Left cardiac atrium (tissue), 4 donors: Measurements from ENCODE around the gene QPCTL. TPM values are rescaled to one million over a fixed set of nuclear protein-coding genes. Genes with fewer than 3 reads are reported as not detected.

Experiments
- ATAC-seq, 2 donors: fragments of 200-7000 bp; cut with Tn5 transposase; one replicate each; pipeline ENCODE4 v1.9.1; 2020; ENCODE audit warnings: mild to moderate bottlenecking in 2 of 2, moderate library complexity in 2 of 2
- DNase-seq: peaks from one replicate; pipeline ENCODE4 v3.0.0-alpha.2; 2020
- intact Hi-C, 2 donors: fragments of 100-400 bp; cut with DNase I; formaldehyde crosslinking; loops; one replicate each; pipeline versions ENCODE4 v1.14.1 to v1.15.1; 2022 to 2023
- microRNA-seq, 2 donors: library from miRNA; unstranded; fragments of <30 nt; microRNA quantifications; one replicate each; pipeline ENCODE4 v1.2.0, GENCODE V29; 2020
- total RNA-seq, 2 donors: library from RNA; stranded (reverse); fragmentation: NEBNext Ultra II Directional; extraction: Animal tissue kit (Norgen Biotek cat#: 25700); gene quantifications; one replicate each; pipeline ENCODE4 v1.2.1, GENCODE V29; 2021
- donor health status: DM: no; HTN: yes; CAD: no.
- donor health status: DM: no; HTN: yes; CAD: no; lungs with severe emphysema.
- donor health status: DM: yes; HTN: yes; CAD: no.
- donor health status: Dilated cardiomyopathy.

The QPCTL gene
- total RNA-seq, 2 donors from 2014 or later, result 2.9 to 3.2 TPM

DNA sequence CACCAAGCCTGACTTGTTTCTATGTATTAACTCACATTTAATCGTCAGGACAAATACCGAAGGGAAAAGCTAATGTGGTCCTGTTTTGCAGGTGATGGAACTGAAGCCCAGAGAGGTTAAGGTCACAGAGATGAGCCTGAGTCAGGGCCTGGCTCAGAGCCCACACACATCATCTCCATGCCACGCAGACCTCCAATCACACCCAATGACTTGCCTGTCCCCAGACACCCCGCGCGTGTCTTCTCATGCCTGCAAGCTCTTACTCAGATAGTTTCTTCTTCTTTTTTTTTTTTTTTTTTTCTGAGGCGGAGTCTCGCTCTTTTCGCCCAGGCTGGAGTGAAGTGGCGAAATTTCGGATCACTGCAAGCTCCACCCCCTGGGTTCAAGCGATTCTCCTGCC is 60.2 kb downstream of the QPCTL start:
- DNase-seq (no peak), ATAC-seq (no peak)
- intact Hi-C loops, result no loop called here

DNA sequence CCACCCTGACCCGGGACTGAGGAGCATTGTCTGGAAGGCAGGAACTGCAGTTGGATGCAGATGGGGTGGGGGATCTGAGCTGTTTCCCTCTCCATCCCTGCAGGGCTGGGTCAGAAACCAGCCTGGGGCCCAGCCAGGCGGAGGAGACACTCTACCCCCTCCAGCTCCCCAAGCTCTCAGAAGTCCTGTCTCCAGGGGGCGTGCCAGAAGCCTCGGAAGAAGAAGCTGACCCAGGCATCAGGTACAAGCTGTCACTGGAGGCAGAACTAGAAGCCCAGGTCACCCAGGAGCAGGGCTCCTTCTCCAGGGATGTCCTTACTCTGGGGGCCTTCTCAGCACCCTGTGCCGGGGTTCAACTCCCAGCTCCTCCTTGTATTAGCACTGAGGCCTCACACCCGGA is 61.1 kb downstream of the QPCTL start:
- ATAC-seq, result no peak
- DNase-seq, result no peak
- intact Hi-C loops, result no loop called here

Small RNAs within 50 kb of the gene (microRNA-seq; reads per million reads assigned to microRNA genes)
- gene MIR642A (0 reads per million in 2 donors), gene MIR642B (0 reads per million in 2 donors)

Other genes with a start within 250 kb of the QPCTL start
- gene FOSB, start 224.7 kb upstream of the QPCTL start, total RNA-seq, result 1 to 10 TPM; 1.5 to 5.5 TPM
- gene RTN2, start 195.6 kb upstream of the QPCTL start, total RNA-seq, result 10 to 100 TPM; 13.0 to 16.3 TPM
- gene PPM1N, start 194.2 kb upstream of the QPCTL start, total RNA-seq, result 1 to 10 TPM in 1 of 2 donors, under 1 TPM in 1; 0.47 to 1.0 TPM
- 10 to 100 TPM; 48.4 to 91.7 TPM for gene VASP, start 185.2 kb upstream of the QPCTL start, total RNA-seq
- 10 to 100 TPM; 19.1 to 27.1 TPM for gene OPA3, start 107.9 kb upstream of the QPCTL start, total RNA-seq
- gene GPR4, start 90.5 kb upstream of the QPCTL start, total RNA-seq, result 10 to 100 TPM in 1 of 2 donors, 1 to 10 TPM in 1; 5.2 to 17.7 TPM
- 10 to 100 TPM; 30.1 to 34.8 TPM for gene EML2, start 53.3 kb upstream of the QPCTL start, total RNA-seq
- 10 to 100 TPM in 1 of 2 donors, 1 to 10 TPM in 1; 7.2 to 11.0 TPM for gene GIPR, start 24.4 kb upstream of the QPCTL start, total RNA-seq
- gene SNRPD2, start 713 bp upstream of the QPCTL start, total RNA-seq, result 100 to 1,000 TPM; 251 to 270 TPM
- gene FBXO46, start 38.2 kb downstream of the QPCTL start, total RNA-seq, result 10 to 100 TPM in 1 of 2 donors, 1 to 10 TPM in 1; 9.6 to 10.8 TPM
- gene MEIOSIN, start 40.8 kb downstream of the QPCTL start, total RNA-seq, result under 1 TPM; 0.21 to 0.24 TPM
- gene SIX5, start 76.6 kb downstream of the QPCTL start, total RNA-seq, result 10 to 100 TPM; 15.6 to 21.1 TPM
- gene DMPK, start 89.8 kb downstream of the QPCTL start, total RNA-seq, result 100 to 1,000 TPM; 200 to 241 TPM
- gene DMWD, start 100.2 kb downstream of the QPCTL start, total RNA-seq, result 10 to 100 TPM; 55.3 to 57.7 TPM
- not detected for gene RSPH6A, start 122.6 kb downstream of the QPCTL start, total RNA-seq
- gene SYMPK, start 170.5 kb downstream of the QPCTL start, total RNA-seq, result 10 to 100 TPM; 29.0 to 29.6 TPM
- gene FOXA3, start 171.7 kb downstream of the QPCTL start, total RNA-seq, result not detected
- gene IRF2BP1, start 193.5 kb downstream of the QPCTL start, total RNA-seq, result 10 to 100 TPM; 18.3 to 21.3 TPM
- gene MYPOP, start 209.9 kb downstream of the QPCTL start, total RNA-seq, result 10 to 100 TPM in 1 of 2 donors, 1 to 10 TPM in 1; 9.3 to 12.8 TPM
- gene NANOS2, start 222.1 kb downstream of the QPCTL start, total RNA-seq, result not detected